GM21717 (cell line): ENCODE results near the gene ARHGDIA.

Experiments used
- ATAC-seq: cut with Tn5 transposase; IDR thresholded peaks from one replicate; pipeline ENCODE4 v1.9.1; 2021; ENCODE audit warnings: mild to moderate bottlenecking, moderate library complexity; ENCODE audit not compliant: unreplicated experiment

Gene ARHGDIA

GRCh38 chr17:81906476-81907218 is 35.5 kb upstream of the ARHGDIA start:
- no peak for ATAC-seq

GRCh38 chr17:81905993-81906392 is 34.9 kb upstream of the ARHGDIA start:
- ATAC-seq, result no peak

GRCh38 chr17:81905424-81905875 is 34.3 kb upstream of the ARHGDIA start:
- ATAC-seq, result no peak

GRCh38 chr17:81904600-81905423 is 33.7 kb upstream of the ARHGDIA start:
- no peak for ATAC-seq

- no peak for ATAC-seq
Observed at GRCh38 chr17:81903896-81904599, 32.9 kb upstream of the ARHGDIA start.

- ATAC-seq, result no peak
Observed at GRCh38 chr17:81903415-81903831, 32.3 kb upstream of the ARHGDIA start.

- no peak for ATAC-seq
Observed at GRCh38 chr17:81902653-81903414, 31.7 kb upstream of the ARHGDIA start.

GRCh38 chr17:81902023-81902652 is 31.0 kb upstream of the ARHGDIA start, which contains the start of gene NPB:
Gene NPB, plus strand, starts transcription at chr17:81902238. Its CDS starts 40 bp downstream, at chr17:81902278.
- no peak for ATAC-seq

- no peak for ATAC-seq
Observed at GRCh38 chr17:81901167-81902022, 30.3 kb upstream of the ARHGDIA start.

GRCh38 chr17:81900181-81900820 is 29.2 kb upstream of the ARHGDIA start:
- no peak for ATAC-seq

- no peak for ATAC-seq
Observed at GRCh38 chr17:81899514-81900166, 28.5 kb upstream of the ARHGDIA start.

- ATAC-seq, result no peak
Observed at GRCh38 chr17:81898885-81899284, 27.7 kb upstream of the ARHGDIA start.

- no peak for ATAC-seq
Observed at GRCh38 chr17:81898029-81898866, 27.1 kb upstream of the ARHGDIA start.

- no peak for ATAC-seq
Observed at GRCh38 chr17:81895400-81895799, 24.3 kb upstream of the ARHGDIA start.

GRCh38 chr17:81891303-81891552 is 20.1 kb upstream of the ARHGDIA start:
- peak; percentile 23 for ATAC-seq

- no peak for ATAC-seq
Observed at GRCh38 chr17:81890447-81891302, 19.5 kb upstream of the ARHGDIA start.

- no peak for ATAC-seq
Observed at GRCh38 chr17:81889602-81890001, 18.5 kb upstream of the ARHGDIA start.
